ENCODE measurements around the gene NDRG2.
"Not testable (repeated sequence)": the region's sequence is repeated elsewhere in the genome, so short reads cannot be mapped to it uniquely, and the experiment has no call there.

NDRG2 gene

GRCh38 chr14:21055432-21056117, 30.7 kb upstream of the NDRG2 start:
- DNase-seq = no peak

GRCh38 chr14:21054768-21055145, 29.9 kb upstream of the NDRG2 start:
- DNase-seq = no peak

- DNase-seq = no peak
Measured at GRCh38 chr14:21054123-21054767, 29.4 kb upstream of the NDRG2 start.

GRCh38 chr14:21053184-21054122, 28.6 kb upstream of the NDRG2 start:
- DNase-seq = no peak

DNA sequence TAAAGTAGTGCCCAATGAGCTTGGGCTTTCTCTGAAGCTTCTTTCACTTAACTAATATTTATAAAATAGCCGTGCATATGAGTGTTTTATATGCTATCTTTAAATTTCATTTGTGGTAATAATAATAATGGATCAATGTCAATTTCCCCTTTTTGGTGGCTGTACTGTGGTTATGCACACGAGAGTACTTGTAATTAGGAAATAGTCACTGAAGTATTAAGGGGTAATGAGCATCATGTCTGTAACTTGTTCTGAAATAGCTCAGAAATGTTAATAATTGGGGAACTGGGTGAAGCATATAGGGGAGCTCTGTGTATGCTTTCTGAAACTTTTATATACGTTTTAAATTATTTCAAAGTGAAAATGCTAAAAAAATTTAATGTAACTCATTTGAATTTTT, 25.7 kb upstream of the NDRG2 start:
- DNase-seq = no peak

GRCh38 chr14:21049271-21049673, 24.4 kb upstream of the NDRG2 start:
- no peak for DNase-seq

DNA sequence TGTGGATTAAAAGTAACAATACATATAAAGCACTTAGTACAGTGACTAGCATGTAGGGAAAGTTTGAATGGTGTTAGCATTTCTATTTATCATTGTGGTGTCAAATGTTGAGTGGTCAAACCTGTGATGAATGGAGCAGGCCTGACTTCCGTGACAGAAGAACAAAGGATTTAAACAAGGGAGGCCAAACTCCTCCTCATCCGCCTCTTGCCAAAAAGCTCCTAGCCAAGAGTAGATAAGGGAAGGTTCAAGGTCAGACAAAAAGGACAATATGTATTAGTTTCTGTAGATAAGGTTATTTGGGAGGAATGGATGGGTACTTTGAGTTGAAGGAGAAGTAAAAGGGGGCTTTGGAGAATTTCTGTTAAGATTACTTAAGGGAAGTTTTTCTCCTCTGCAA, 23.8 kb upstream of the NDRG2 start:
- DNase-seq = no peak

DNA sequence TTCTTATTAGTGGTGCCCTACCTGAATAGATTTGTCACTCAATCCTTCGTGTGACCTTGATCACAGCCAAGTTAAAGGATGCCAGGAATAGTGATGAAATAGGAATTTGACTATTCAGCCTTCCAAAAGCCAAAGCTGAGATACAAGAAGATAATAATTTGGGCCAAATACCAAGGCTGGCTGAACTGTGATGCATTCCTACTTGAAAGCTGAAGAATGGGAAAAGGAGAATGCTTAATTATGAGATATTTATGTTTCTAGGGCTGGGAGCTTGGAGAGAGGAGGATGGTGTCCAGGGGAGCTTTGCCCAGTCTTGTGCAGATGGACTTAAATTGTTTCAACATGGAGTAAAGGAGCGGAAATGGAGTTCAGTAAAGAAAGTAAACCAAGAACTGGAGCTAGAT, 22.5 kb upstream of the NDRG2 start:
- DNase-seq = no peak

DNA sequence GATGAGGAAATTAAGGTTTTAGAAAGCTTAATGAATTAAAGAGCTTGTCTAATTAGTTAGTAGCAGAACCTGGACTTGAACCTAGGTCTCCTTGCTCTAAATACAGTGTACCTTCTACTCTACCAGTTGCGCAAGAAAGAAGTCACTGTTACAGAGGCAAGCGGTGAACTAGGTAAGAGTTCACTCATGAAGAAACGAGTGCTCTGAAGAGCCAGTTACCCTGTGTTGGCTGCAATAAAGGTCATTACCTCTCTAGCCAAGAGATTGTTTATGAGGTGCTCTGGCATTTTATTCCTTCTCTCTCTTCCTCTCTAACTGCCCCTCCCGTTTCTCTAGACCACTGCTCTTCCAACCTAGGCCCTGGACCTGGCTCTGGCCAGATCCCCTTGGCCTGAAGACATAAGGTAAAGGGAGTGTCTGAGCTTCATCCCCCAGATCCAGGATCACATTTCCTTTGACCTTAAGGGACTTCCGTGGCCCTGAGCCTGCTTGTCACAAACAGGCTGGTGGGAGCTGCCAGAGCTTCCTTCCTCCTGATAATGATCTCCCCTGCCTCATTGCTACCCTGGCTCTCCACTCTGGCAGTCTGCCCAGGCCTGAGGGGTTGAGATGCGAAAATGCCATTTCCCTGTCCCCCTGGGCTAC, 19.2 kb upstream of the NDRG2 start:
- DNase-seq = no peak

DNA sequence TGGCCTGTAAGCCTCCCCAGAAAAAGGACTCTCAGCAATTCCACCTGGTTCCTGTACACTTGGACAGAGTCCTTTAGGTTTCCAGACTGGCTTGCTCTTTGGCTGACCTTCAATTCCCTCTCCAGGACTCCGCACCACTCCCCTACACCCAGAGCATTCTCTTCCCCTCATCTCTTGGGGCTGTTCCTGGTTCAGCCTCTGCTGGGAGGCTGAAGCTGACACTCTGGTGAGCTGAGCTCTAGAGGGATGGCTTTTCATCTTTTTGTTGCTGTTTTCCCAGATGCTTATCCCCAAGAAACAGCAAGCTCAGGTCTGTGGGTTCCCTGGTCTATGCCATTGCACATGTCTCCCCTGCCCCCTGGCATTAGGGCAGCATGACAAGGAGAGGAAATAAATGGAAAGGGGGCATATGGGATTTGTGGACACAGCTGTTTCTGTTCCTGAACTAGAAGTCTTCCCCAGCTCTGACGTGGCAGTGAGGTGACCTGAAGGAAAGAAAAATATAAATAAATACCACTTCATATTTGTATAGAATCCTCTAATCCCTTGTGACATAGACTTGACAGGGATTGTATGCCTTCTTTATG, 18.6 kb upstream of the NDRG2 start:
- DNase-seq = no peak

DNA sequence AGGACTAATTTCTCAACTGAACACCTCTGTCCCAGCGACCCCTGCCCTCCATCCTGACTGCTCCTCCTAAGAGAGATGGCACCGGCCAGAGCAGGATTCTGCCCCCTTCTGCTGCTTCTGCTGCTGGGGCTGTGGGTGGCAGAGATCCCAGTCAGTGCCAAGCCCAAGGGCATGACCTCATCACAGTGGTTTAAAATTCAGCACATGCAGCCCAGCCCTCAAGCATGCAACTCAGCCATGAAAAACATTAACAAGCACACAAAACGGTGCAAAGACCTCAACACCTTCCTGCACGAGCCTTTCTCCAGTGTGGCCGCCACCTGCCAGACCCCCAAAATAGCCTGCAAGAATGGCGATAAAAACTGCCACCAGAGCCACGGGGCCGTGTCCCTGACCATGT, 18.1 kb upstream of the NDRG2 start:
- no peak for DNase-seq

- DNase-seq = no peak
Measured at GRCh38 chr14:21041676-21042433, 17.0 kb upstream of the NDRG2 start, which contains the start of gene RNASE7. TSS of gene RNASE7 (plus strand) at chr14:21042362. CDS start at chr14:21042993, 631 bp downstream.

GRCh38 chr14:21040941-21041340, 16.1 kb upstream of the NDRG2 start:
- DNase-seq = not testable (repeated sequence)

- no peak for DNase-seq
Measured at GRCh38 chr14:21040370-21040925, 15.6 kb upstream of the NDRG2 start.

DNA sequence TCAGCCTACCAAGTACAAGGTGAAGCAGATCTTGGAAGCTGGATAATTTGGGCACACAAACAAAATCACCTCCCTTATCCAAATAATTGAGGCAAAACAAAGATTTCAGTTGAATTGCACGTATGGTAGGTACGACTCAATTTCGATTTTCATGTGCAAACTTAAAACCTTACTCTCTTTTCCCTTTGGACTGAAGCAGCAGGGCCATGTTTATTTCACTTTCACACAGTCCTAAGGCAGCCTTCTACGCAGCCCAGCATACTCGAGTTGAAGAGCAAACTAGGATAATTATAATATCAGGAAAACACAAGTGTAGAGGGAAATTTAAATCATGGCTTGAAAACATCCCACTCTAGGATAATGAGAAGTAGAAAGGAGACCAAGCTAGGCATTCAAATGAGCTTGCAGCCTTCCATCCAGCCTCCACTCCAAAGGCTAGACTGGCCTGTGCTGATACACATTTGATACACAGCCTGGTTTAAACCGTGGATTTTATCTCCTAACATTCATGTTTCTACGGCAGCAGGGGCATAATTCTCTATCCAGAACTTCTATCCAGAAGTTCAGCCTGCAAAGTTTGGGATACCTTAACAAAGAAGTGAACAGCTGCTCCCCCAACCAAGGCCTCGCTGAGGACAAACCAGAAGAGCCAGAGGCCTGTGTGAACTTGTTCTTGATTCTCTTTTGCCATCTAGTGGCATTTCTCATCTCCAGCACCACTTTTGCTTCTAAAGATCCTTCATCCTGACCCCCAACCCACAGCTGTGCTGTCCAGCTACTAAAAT, 14.9 kb upstream of the NDRG2 start:
- peak; percentile 5 for DNase-seq

DNA sequence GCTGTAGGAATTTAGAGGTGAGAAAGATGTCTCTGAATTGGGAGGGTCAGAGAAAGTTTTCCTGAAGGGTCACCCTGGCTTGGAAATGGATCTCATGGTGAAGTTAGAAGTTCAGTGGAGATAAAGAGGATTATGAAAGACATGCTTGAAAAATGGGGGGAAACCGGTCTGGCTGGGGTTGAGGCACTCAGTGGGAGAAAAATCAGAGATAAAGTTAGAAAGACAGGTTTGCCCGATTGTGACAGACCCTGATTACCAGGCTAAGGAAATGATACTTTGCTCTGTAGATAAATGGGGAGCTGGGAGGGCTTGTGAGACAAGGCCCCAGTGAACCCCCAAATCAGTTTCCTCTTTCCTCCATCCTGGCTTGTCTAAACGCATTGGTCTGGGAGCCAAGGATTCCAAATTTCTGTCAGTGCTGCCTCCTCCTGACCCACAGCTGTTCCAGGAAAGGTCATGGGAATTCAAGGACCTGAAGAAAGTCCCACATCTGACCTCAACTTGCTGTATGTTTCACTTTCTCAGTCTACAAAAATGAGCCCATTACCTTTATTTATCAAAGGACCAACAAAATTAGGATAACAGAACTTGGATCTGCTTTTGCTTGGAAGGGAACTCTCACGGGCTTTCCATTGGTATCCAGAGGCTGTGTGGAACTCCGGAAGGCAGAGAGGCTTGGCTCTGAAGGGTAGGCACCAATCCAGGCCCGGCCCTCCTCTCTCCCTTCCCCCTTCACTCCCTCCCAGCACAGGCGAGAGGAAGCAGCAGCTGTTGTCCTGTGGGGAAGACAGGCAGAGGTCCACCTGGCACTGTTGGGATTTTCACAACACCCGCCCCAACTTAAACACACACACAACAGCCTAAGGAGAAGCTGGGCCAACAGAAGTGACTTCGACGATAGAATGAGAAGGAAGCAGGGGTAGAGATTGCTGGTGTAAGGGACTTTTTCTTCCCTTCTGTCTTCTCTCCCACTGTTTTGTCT, 13.9 kb upstream of the NDRG2 start:
- DNase-seq = peak; percentile 10

DNA sequence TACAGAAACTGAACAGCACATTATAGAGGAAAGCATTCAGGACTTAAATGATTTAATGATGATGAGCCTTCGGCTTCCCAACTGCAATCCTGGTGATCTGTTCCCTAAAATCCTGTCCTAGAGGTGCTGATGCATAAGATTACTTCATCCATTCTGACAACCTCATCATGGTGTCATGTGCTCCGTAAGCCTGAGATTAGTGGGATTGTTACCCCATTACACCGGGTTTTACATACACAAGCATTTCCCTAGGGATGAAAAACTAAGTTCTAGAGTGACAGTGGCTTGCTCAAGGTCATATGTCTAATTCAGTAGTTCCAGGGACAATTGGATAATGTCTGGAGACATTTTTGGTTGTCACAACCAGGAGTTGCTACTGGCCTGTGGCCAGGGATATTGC, 12.3 kb upstream of the NDRG2 start:
- no peak for DNase-seq

DNA sequence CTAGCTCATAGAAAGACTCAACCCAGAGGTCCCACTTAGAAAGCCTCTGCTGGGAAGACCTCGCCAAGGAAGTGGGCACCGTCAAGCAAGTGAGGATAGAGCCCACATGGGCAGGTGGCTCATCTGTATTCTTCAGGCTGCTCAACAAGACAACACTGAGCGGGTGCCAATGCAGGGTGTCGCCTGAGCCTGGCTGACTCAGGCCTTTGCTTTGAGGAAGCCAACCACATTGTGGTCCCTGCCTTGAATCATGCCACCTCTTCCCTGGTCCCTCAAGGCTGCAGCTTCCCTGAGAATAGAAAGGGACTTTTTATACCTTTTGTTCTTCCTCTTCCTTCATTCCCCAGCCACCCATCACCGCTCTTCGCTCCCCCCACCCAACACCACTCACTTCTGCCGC, 11.9 kb upstream of the NDRG2 start:
- DNase-seq = no peak

- no peak for DNase-seq
Measured at GRCh38 chr14:21034707-21035106, 9.8 kb upstream of the NDRG2 start, which contains the start of gene RNASE13. TSS of gene RNASE13 (minus strand) at chr14:21034807. CDS start at chr14:21034288, 519 bp downstream.

Data from NCI-H510A treated with DMSO at 0.1 percent for 48 hours (cell line).